Measurements from ENCODE around the gene CAPN14. TPM values are rescaled to one million over a fixed set of nuclear protein-coding genes. Genes with fewer than 3 reads are reported as not detected.

The CAPN14 gene
- total RNA-seq, 1 donor from 2014 or later, result 0.27 TPM

- Mint-ChIP-seq H3K27me3 (ENCODE audit: low read depth) (no peaks in the 10 kb centered on the region), H3K9me3 (no peaks in the 10 kb centered on the region), H3K4me1 (ENCODE audit: low read depth) (peaks cover 39% of the 10 kb centered on the region), H3K27ac (no peak overlapping the region), H3K4me3 (ENCODE audit: low read depth) (no peak overlapping the region), H3K36me3 (ENCODE audit: low read depth) (no peaks in the 10 kb centered on the region)
- no peak for DNase-seq (ENCODE audit: low spot score)
- intact Hi-C loops (cut with micrococcal nuclease), result no loop called here
Observed at GRCh38 chr2:31212659-31213600, 4.4 kb downstream of the CAPN14 start.

- no peaks in the 10 kb centered on the region for H3K27me3 Mint-ChIP-seq (ENCODE audit: low read depth)
- no peak overlapping the region for H3K27ac Mint-ChIP-seq
- intact Hi-C loops (cut with micrococcal nuclease), result no loop called here
- no peaks in the 10 kb centered on the region for H3K36me3 Mint-ChIP-seq (ENCODE audit: low read depth)
- no peaks in the 10 kb centered on the region for H3K9me3 Mint-ChIP-seq
- no peak for DNase-seq (ENCODE audit: low spot score)
- peaks cover 3% of the 10 kb centered on the region for H3K4me1 Mint-ChIP-seq (ENCODE audit: low read depth)
- no peak overlapping the region for H3K4me3 Mint-ChIP-seq (ENCODE audit: low read depth)
Observed at GRCh38 chr2:31208240-31208639, 9.1 kb downstream of the CAPN14 start.

DNA sequence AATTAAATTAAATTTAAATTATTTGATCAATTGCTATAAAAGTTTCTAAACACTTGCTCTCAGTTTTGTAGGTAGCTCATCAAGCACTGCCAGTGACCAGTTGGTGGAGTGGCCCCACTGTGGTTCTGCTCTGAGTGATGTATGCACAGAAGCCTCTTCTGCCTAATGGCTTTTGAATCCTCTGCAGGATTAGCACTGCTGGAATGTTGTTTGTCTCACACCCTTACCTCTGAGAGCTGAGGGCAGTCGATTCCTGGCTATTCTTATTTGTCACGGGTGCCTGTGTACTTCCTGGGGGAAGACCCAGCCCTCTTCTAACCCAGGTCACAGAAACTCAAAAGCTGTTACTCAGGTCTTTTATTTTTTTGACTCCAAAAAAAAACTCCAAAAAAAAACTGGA lies 9.5 kb downstream of the CAPN14 start:
- Mint-ChIP-seq H3K4me1 (ENCODE audit: low read depth) (peaks cover 3% of the 10 kb centered on the region), H3K36me3 (ENCODE audit: low read depth) (no peaks in the 10 kb centered on the region), H3K9me3 (no peaks in the 10 kb centered on the region), H3K4me3 (ENCODE audit: low read depth) (no peak overlapping the region), H3K27ac (no peak overlapping the region), H3K27me3 (ENCODE audit: low read depth) (no peaks in the 10 kb centered on the region)
- no peak for DNase-seq (ENCODE audit: low spot score)
- intact Hi-C loops (cut with micrococcal nuclease), result no loop called here

DNA sequence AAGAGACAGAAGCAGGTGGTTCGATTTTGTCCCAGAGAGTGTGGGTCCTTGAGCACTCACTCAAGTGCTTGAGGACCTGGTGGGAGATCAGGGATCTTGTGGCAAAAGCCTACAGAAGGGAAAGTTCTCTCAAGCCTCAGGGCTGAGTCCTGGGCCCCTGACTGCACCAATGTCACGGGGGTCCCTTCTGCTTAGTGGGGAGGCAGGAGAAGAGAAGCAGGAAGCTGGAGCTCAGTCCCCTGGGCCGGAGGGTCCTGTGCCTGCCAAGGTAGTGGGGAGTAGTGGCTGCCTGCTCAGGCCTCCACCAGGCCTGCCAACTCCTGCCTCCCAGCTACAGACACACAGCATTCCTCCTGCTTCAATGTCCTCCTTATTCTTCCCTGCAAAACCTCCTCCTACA lies 11.7 kb downstream of the CAPN14 start:
- Mint-ChIP-seq H3K9me3 (no peaks in the 10 kb centered on the region), H3K4me3 (ENCODE audit: low read depth) (no peak overlapping the region), H3K4me1 (ENCODE audit: low read depth) (no peaks in the 10 kb centered on the region), H3K36me3 (ENCODE audit: low read depth) (no peaks in the 10 kb centered on the region), H3K27ac (no peak overlapping the region), H3K27me3 (ENCODE audit: low read depth) (no peaks in the 10 kb centered on the region)
- DNase-seq (ENCODE audit: low spot score), result no peak
- intact Hi-C loops (cut with micrococcal nuclease), result no loop called here

GRCh38 chr2:31205186-31205585 lies 12.1 kb downstream of the CAPN14 start:
- no peaks in the 10 kb centered on the region for H3K4me1 Mint-ChIP-seq (ENCODE audit: low read depth)
- no peak for DNase-seq (ENCODE audit: low spot score)

GRCh38 chr2:31204783-31205182 lies 12.5 kb downstream of the CAPN14 start:
- Mint-ChIP-seq H3K4me1 (ENCODE audit: low read depth) (no peaks in the 10 kb centered on the region), H3K9me3 (no peaks in the 10 kb centered on the region)
- no peak for DNase-seq (ENCODE audit: low spot score)

More at GRCh38 chr2:31205186-31205585, 12.1 kb downstream of the CAPN14 start:
- no peaks in the 10 kb centered on the region for H3K27me3 Mint-ChIP-seq (ENCODE audit: low read depth)
- H3K36me3 Mint-ChIP-seq (ENCODE audit: low read depth), result no peaks in the 10 kb centered on the region
- no peak overlapping the region for H3K27ac Mint-ChIP-seq
- no peak overlapping the region for H3K4me3 Mint-ChIP-seq (ENCODE audit: low read depth)
- intact Hi-C loops (cut with micrococcal nuclease), result no loop called here
- no peaks in the 10 kb centered on the region for H3K9me3 Mint-ChIP-seq

GRCh38 chr2:31203916-31204315 lies 13.4 kb downstream of the CAPN14 start:
- Mint-ChIP-seq H3K27me3 (ENCODE audit: low read depth) (peaks cover 1% of the 10 kb centered on the region), H3K36me3 (ENCODE audit: low read depth) (no peaks in the 10 kb centered on the region), H3K4me1 (ENCODE audit: low read depth) (no peaks in the 10 kb centered on the region), H3K27ac (no peak overlapping the region), H3K4me3 (ENCODE audit: low read depth) (no peak overlapping the region), H3K9me3 (no peaks in the 10 kb centered on the region)
- intact Hi-C loops (cut with micrococcal nuclease), result no loop called here
- no peak for DNase-seq (ENCODE audit: low spot score)

More at GRCh38 chr2:31204783-31205182, 12.5 kb downstream of the CAPN14 start:
- intact Hi-C loops (cut with micrococcal nuclease), result no loop called here
- Mint-ChIP-seq H3K27me3 (ENCODE audit: low read depth) (no peaks in the 10 kb centered on the region), H3K36me3 (ENCODE audit: low read depth) (no peaks in the 10 kb centered on the region), H3K27ac (no peak overlapping the region), H3K4me3 (ENCODE audit: low read depth) (no peak overlapping the region)

DNA sequence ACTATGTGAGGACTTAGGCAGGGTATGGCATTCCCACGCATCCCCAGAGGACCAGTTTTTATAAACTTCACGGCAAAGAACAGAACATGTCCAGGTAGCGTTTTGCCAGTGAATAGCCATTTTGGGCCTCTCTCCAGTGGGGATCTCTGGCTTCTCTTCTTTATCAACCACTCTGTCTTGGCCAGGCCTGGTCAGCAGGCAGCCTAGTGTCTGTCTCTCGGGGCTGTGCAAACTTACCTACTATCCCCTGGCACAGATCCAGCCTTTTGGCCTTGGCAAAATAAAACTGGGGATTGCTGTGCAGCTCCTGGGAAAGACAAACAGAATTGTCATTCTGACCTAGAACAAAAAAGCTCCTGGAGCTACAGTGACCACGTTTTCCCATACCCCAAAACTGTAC lies 14.5 kb downstream of the CAPN14 start:
- H3K9me3 Mint-ChIP-seq, result no peaks in the 10 kb centered on the region
- H3K27me3 Mint-ChIP-seq (ENCODE audit: low read depth), result peaks cover 2% of the 10 kb centered on the region
- no peaks in the 10 kb centered on the region for H3K36me3 Mint-ChIP-seq (ENCODE audit: low read depth)

GRCh38 chr2:31202041-31202440 lies 15.3 kb downstream of the CAPN14 start:
- Mint-ChIP-seq H3K27me3 (ENCODE audit: low read depth) (peaks cover 2% of the 10 kb centered on the region), H3K36me3 (ENCODE audit: low read depth) (no peaks in the 10 kb centered on the region), H3K9me3 (no peaks in the 10 kb centered on the region), H3K4me1 (ENCODE audit: low read depth) (no peaks in the 10 kb centered on the region), H3K27ac (no peak overlapping the region), H3K4me3 (ENCODE audit: low read depth) (no peak overlapping the region)
- intact Hi-C loops (cut with micrococcal nuclease), result no loop called here
- DNase-seq (ENCODE audit: low spot score), result no peak

More for the DNA sequence above, 14.5 kb downstream of the CAPN14 start:
- no peak for DNase-seq (ENCODE audit: low spot score)
- intact Hi-C loops (cut with micrococcal nuclease), result no loop called here
- no peaks in the 10 kb centered on the region for H3K4me1 Mint-ChIP-seq (ENCODE audit: low read depth)
- no peak overlapping the region for H3K4me3 Mint-ChIP-seq (ENCODE audit: low read depth)
- no peak overlapping the region for H3K27ac Mint-ChIP-seq

- no peaks in the 10 kb centered on the region for H3K4me1 Mint-ChIP-seq (ENCODE audit: low read depth)
- no peak overlapping the region for H3K27ac Mint-ChIP-seq
- H3K27me3 Mint-ChIP-seq (ENCODE audit: low read depth), result peaks cover 2% of the 10 kb centered on the region
- no peaks in the 10 kb centered on the region for H3K9me3 Mint-ChIP-seq
- no peak for DNase-seq (ENCODE audit: low spot score)
- H3K36me3 Mint-ChIP-seq (ENCODE audit: low read depth), result no peaks in the 10 kb centered on the region
- H3K4me3 Mint-ChIP-seq (ENCODE audit: low read depth), result no peak overlapping the region
- intact Hi-C loops (cut with micrococcal nuclease), result no loop called here
Observed at GRCh38 chr2:31200972-31201371, 16.3 kb downstream of the CAPN14 start.

DNA sequence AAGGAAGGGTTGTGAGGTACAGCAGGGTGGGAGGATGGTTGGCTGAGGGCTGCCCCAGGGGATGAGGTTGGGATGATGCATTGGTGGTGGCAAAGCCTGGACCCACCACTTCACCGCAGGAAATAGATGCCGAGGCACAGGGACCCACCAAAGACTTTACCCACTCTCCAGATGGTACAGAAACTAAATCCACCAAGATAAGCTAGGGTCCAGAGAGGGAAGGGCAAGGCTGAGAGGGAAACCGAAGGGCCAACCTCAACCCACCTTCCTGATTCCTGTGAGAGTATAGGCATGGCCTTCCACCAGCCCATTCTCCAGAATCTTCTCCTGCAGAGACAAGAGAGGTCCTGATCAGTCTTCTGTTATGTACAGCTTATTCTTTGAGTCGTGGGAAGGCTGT lies 18.1 kb downstream of the CAPN14 start:
- Mint-ChIP-seq H3K4me1 (ENCODE audit: low read depth) (no peaks in the 10 kb centered on the region), H3K27ac (no peak overlapping the region), H3K9me3 (no peaks in the 10 kb centered on the region), H3K27me3 (ENCODE audit: low read depth) (peaks cover 2% of the 10 kb centered on the region), H3K4me3 (ENCODE audit: low read depth) (no peak overlapping the region), H3K36me3 (ENCODE audit: low read depth) (no peaks in the 10 kb centered on the region)
- intact Hi-C loops (cut with micrococcal nuclease), result no loop called here
- DNase-seq (ENCODE audit: low spot score), result no peak

DNA sequence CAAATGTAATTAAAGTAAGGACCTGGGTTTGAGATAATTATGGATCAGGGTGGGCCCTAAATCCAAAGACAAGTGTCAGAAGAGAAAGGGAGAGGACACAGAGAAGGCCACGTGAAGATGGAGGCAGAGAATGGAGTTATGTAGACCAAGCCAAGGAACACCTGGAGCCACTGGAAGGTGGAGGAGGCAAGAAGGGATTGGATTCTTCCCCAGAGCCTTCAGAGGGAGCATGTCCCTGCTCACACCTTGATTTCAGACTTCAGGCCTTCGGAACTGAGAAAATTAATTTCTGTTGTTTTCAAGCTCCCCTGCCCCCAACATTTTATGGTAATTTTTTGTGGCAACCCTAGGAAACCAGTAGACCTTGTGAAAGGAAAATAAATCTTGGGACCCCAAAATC lies 19.6 kb downstream of the CAPN14 start:
- Mint-ChIP-seq H3K4me3 (ENCODE audit: low read depth) (no peak overlapping the region), H3K4me1 (ENCODE audit: low read depth) (no peaks in the 10 kb centered on the region)

GRCh38 chr2:31197166-31197565 lies 20.1 kb downstream of the CAPN14 start:
- H3K4me3 Mint-ChIP-seq (ENCODE audit: low read depth), result no peak overlapping the region
- no peaks in the 10 kb centered on the region for H3K4me1 Mint-ChIP-seq (ENCODE audit: low read depth)
- peaks cover 2% of the 10 kb centered on the region for H3K27me3 Mint-ChIP-seq (ENCODE audit: low read depth)
- H3K27ac Mint-ChIP-seq, result no peak overlapping the region
- H3K36me3 Mint-ChIP-seq (ENCODE audit: low read depth), result no peaks in the 10 kb centered on the region
- intact Hi-C loops (cut with micrococcal nuclease), result no loop called here
- H3K9me3 Mint-ChIP-seq, result no peaks in the 10 kb centered on the region
- no peak for DNase-seq (ENCODE audit: low spot score)

More for the DNA sequence above, 19.6 kb downstream of the CAPN14 start:
- no peak for DNase-seq (ENCODE audit: low spot score)
- Mint-ChIP-seq H3K27ac (no peak overlapping the region), H3K27me3 (ENCODE audit: low read depth) (peaks cover 2% of the 10 kb centered on the region), H3K36me3 (ENCODE audit: low read depth) (no peaks in the 10 kb centered on the region), H3K9me3 (no peaks in the 10 kb centered on the region)
- intact Hi-C loops (cut with micrococcal nuclease), result no loop called here
